GM12891 (cell line): ENCODE results near the gene TSPAN18.

Experiments used
- POLR2A ChIP-seq: IDR thresholded peaks from 2 replicates; pipeline ENCODE4 v1.6.1; 2011; ENCODE audit warnings: low read depth, low read length, control low read depth
- POLR2AphosphoS5 ChIP-seq: IDR thresholded peaks from 2 replicates; pipeline ENCODE4 v1.6.1; 2011; ENCODE audit warnings: low read depth, low read length, control low read depth
- SPI1 ChIP-seq: IDR thresholded peaks from 2 replicates; pipeline ENCODE4 v1.6.1; 2011; ENCODE audit warnings: low read depth, low read length, control low read depth
- TAF1 ChIP-seq: IDR thresholded peaks from 2 replicates; pipeline ENCODE4 v1.6.1; 2011; ENCODE audit warnings: low read depth, low read length, control low read depth

- TF ChIP-seq POLR2A = no peak
- TF ChIP-seq TAF1 = no peak
- no peak for TF ChIP-seq POLR2AphosphoS5
- no peak for TF ChIP-seq SPI1
Observed at GRCh38 chr11:44861849-44862557, 135.2 kb downstream of the TSPAN18 start.
